H1 (cell line): ENCODE measurements around the gene HABP2. TPM values are rescaled to one million over a fixed set of nuclear protein-coding genes. Genes with fewer than 3 reads are reported as not detected.

Source experiments
- CTCF ChIA-PET: fragments of 300-600 bp; sonication (Branson Sonifier 250); formaldehyde crosslinking; loops from one replicate; lab custom pipeline; 2021; ENCODE audit not compliant: partially characterized antibody; lab: Charles Lee
- POLR2A ChIA-PET: fragments of 300-600 bp; sonication (Branson Sonifier 250); formaldehyde crosslinking; loops from one replicate; lab custom pipeline; 2021; ENCODE audit warnings: inconsistent platforms; ENCODE audit not compliant: partially characterized antibody; lab: Charles Lee
- DNase-seq, 2 experiments: peaks; one replicate each; pipeline versions ENCODE4 v3.0.0 to v3.0.0-alpha.2; 2010 to 2022; ENCODE audit warnings: low spot score in 2 of 2, low read depth in 1 of 2, mixed read lengths in 1 of 2
- FAIRE-seq: peaks from 2 replicates; lab custom pipeline; 2011; peaks lifted over from hg19 to GRCh38; lab: Jason Lieb, UNC
- H2AFZ ChIP-seq: 2 replicates; pipeline ENCODE4 v1.8.1; 2012; ENCODE audit warnings: low read length, inconsistent platforms
- H2AK5ac ChIP-seq: 2 replicates; pipeline ENCODE4 v1.6.1; 2013; ENCODE audit warnings: low read depth, low read length
- H2BK120ac ChIP-seq: replicated peaks from 2 replicates; pipeline ENCODE3; 2013; ENCODE audit warnings: low read depth, low read length, inconsistent platforms
- H2BK12ac ChIP-seq: 2 replicates; pipeline ENCODE4 v1.6.1; 2013; ENCODE audit warnings: low read depth, low read length
- H2BK15ac ChIP-seq: 2 replicates; pipeline ENCODE4 v1.6.1; 2013; ENCODE audit warnings: low read length
- H2BK20ac ChIP-seq: 2 replicates; pipeline ENCODE4 v1.6.1; 2013; ENCODE audit warnings: low read length
- H2BK5ac ChIP-seq: 2 replicates; pipeline ENCODE4 v1.6.1; 2013; ENCODE audit warnings: low read depth, low read length
- H3K14ac ChIP-seq: 2 replicates; pipeline ENCODE4 v1.6.1; 2013; ENCODE audit warnings: inconsistent platforms; ENCODE audit not compliant: insufficient read length
- H3K18ac ChIP-seq: 2 replicates; pipeline ENCODE4 v1.6.1; 2013; ENCODE audit warnings: low read length; ENCODE audit errors: extremely low read depth
- H3K23ac ChIP-seq: 2 replicates; pipeline ENCODE4 v1.6.1; 2013; ENCODE audit warnings: inconsistent platforms; ENCODE audit not compliant: insufficient read length
- H3K23me2 ChIP-seq: 2 replicates; pipeline ENCODE4 v1.6.1; 2013; ENCODE audit warnings: low read depth, low read length
- H3K27ac ChIP-seq: 2 replicates; pipeline ENCODE4 v1.6.1; 2011; ENCODE audit warnings: low read depth, low read length, inconsistent platforms
- H3K27me3 ChIP-seq, 4 experiments: replicated peaks in 1 of 4; 1 replicate in 1 of 4; 2 replicates in 3 of 4; pipeline versions ENCODE4 v1.6.1 to v1.8.1; 2011 to 2013; ENCODE audit warnings: low read length in 3 of 4, mild to moderate bottlenecking in 3 of 4, inconsistent platforms in 2 of 4, mixed read lengths in 2 of 4, moderate library complexity in 1 of 4; ENCODE audit not compliant: control insufficient read depth in 3 of 4, insufficient read depth in 3 of 4; ENCODE audit errors: extremely low read depth in 1 of 4
- H3K36me3 ChIP-seq, 4 experiments: 2 replicates each; pipeline versions ENCODE4 v1.6.1 to v1.8.1; 2011 to 2013; ENCODE audit warnings: mild to moderate bottlenecking in 4 of 4, low read length in 3 of 4, moderate library complexity in 2 of 4, control low read depth in 1 of 4, inconsistent platforms in 1 of 4; ENCODE audit not compliant: insufficient read depth in 4 of 4, control insufficient read depth in 2 of 4
- H3K4ac ChIP-seq: replicated peaks from 2 replicates; pipeline ENCODE3; 2013; ENCODE audit warnings: low read length, low read depth, mixed read lengths, inconsistent platforms; ENCODE audit not compliant: insufficient read length
- H3K4me1 ChIP-seq, 4 experiments: replicated peaks in 1 of 4; 1 replicate in 1 of 4; 2 replicates in 3 of 4; pipeline versions ENCODE4 v1.6.1 to v1.8.1; 2011 to 2013; ENCODE audit warnings: low read length in 3 of 4, inconsistent platforms in 2 of 4, mixed read lengths in 1 of 4; ENCODE audit not compliant: insufficient read depth in 4 of 4, control insufficient read depth in 3 of 4
- H3K4me2 ChIP-seq, 2 experiments: 2 replicates each; pipeline versions ENCODE4 v1.6.1 to v1.8.1; 2011 to 2013; ENCODE audit warnings: low read depth in 2 of 2, low read length in 2 of 2, control low read depth in 1 of 2, inconsistent platforms in 1 of 2, mild to moderate bottlenecking in 1 of 2; ENCODE audit not compliant: insufficient read depth in 1 of 2
- H3K4me3 ChIP-seq, 4 experiments: fragments of 200-600, 300-600 bp in 1 of 4; sonication (generic), shearing (Covaris generic), sonication (Bioruptor Twin) in 1 of 4; 2 replicates each; pipeline versions ENCODE4 v1.5.1 to v1.8.1; 2011 to 2016; ENCODE audit warnings: low read length in 4 of 4, low read depth in 3 of 4, control low read depth in 2 of 4, inconsistent platforms in 2 of 4, mild to moderate bottlenecking in 2 of 4, mixed read lengths in 1 of 4, moderate library complexity in 1 of 4; ENCODE audit not compliant: insufficient read depth in 2 of 4; ENCODE audit errors: extremely low read depth in 1 of 4
- H3K56ac ChIP-seq: replicated peaks from 2 replicates; pipeline ENCODE3; 2013; ENCODE audit warnings: low read depth, mild to moderate bottlenecking, mixed read lengths, low read length, inconsistent platforms; ENCODE audit not compliant: insufficient read length
- H3K79me1 ChIP-seq: 2 replicates; pipeline ENCODE4 v1.6.1; 2013; ENCODE audit warnings: low read depth, low read length, control low read depth
- H3K79me2 ChIP-seq, 2 experiments: 2 replicates each; pipeline versions ENCODE4 v1.6.1 to v1.8.1; 2012 to 2013; ENCODE audit warnings: low read length in 2 of 2, mild to moderate bottlenecking in 2 of 2, inconsistent platforms in 1 of 2; ENCODE audit not compliant: insufficient read depth in 2 of 2, control insufficient read depth in 1 of 2
- H3K9ac ChIP-seq, 4 experiments: replicated peaks in 1 of 4; 1 replicate in 1 of 4; 2 replicates in 3 of 4; pipeline versions ENCODE4 v1.6.1 to v1.8.1; 2011 to 2013; ENCODE audit warnings: low read depth in 3 of 4, low read length in 3 of 4, control low read depth in 2 of 4, mild to moderate bottlenecking in 2 of 4, moderate library complexity in 2 of 4, inconsistent platforms in 1 of 4; ENCODE audit errors: extremely low read depth in 1 of 4
- H3K9me3 ChIP-seq, 2 experiments: 2 replicates each; pipeline versions ENCODE4 v1.6.1 to v1.8.1; 2012 to 2013; ENCODE audit warnings: mild to moderate bottlenecking in 2 of 2, moderate library complexity in 2 of 2, control low read depth in 1 of 2, inconsistent platforms in 1 of 2, low read depth in 1 of 2, low read length in 1 of 2, mixed read lengths in 1 of 2; ENCODE audit not compliant: insufficient read depth in 2 of 2
- H4K20me1 ChIP-seq, 2 experiments: replicated peaks in 1 of 2; 2 replicates each; pipeline versions ENCODE3 to v1.8.1; 2011 to 2013; ENCODE audit warnings: inconsistent platforms in 2 of 2, low read length in 2 of 2, mild to moderate bottlenecking in 1 of 2; ENCODE audit not compliant: insufficient read depth in 2 of 2, control insufficient read depth in 1 of 2
- H4K5ac ChIP-seq: 2 replicates; pipeline ENCODE4 v1.6.1; 2013; ENCODE audit warnings: low read length, low read depth, mixed read lengths, inconsistent platforms; ENCODE audit not compliant: insufficient read length
- H4K8ac ChIP-seq: 2 replicates; pipeline ENCODE4 v1.8.0; 2013; ENCODE audit warnings: mild to moderate bottlenecking, moderate library complexity, low read length, inconsistent platforms; ENCODE audit not compliant: insufficient read depth; ENCODE audit errors: extremely low read depth
- H4K91ac ChIP-seq: replicated peaks from 2 replicates; pipeline ENCODE3; 2013; ENCODE audit warnings: low read length, mixed read lengths, inconsistent platforms; ENCODE audit not compliant: insufficient read length
- CBX8 ChIP-seq: fragments of 300-800, 300-1000 bp; sonication (generic); IDR thresholded peaks from 2 replicates; pipeline ENCODE4 v1.7.1; 2016; ENCODE audit warnings: low read depth, low read length, borderline replicate concordance
- CHD1 ChIP-seq: IDR thresholded peaks from 2 replicates; pipeline ENCODE4 v1.6.1; 2012; ENCODE audit warnings: low read depth, low read length, improper control_type of control experiment
- CHD2 ChIP-seq: IDR thresholded peaks from 2 replicates; pipeline ENCODE4 v1.6.1; 2012; ENCODE audit warnings: low read length, improper control_type of control experiment
- CTCF ChIP-seq, 3 experiments: IDR thresholded peaks; 1 replicate in 2 of 3; 2 replicates in 1 of 3; pipeline versions ENCODE4 v1.5.1 to v1.6.1; 2011; ENCODE audit warnings: low read length in 3 of 3, mild to moderate bottlenecking in 3 of 3, inconsistent platforms in 2 of 3, low read depth in 1 of 3, moderate library complexity in 1 of 3; ENCODE audit not compliant: insufficient read depth in 1 of 3; ENCODE audit errors: control extremely low read depth in 1 of 3
- GTF2F1 ChIP-seq: IDR thresholded peaks from 2 replicates; pipeline ENCODE4 v1.6.1; 2012; ENCODE audit warnings: low read depth, low read length, improper control_type of control experiment, borderline replicate concordance
- HDAC2 ChIP-seq, 2 experiments: fragments of 300-600 bp in 1 of 2; sonication (generic) in 1 of 2; IDR thresholded peaks; 2 replicates each; pipeline ENCODE4 v1.6.1; 2011 to 2012; ENCODE audit warnings: low read depth in 2 of 2, low read length in 2 of 2, mild to moderate bottlenecking in 2 of 2, moderate library complexity in 2 of 2, borderline replicate concordance in 1 of 2, inconsistent platforms in 1 of 2
- POU5F1 ChIP-seq: IDR thresholded peaks from 2 replicates; pipeline ENCODE4 v1.6.1; 2011; ENCODE audit warnings: low read depth, mild to moderate bottlenecking, low read length, moderate library complexity
- RAD21 ChIP-seq, 2 experiments: IDR thresholded peaks in 1 of 2; conservative IDR thresholded peaks in 1 of 2; 2 replicates each; pipeline ENCODE4 v1.6.1; 2011; ENCODE audit warnings: low read depth in 2 of 2, low read length in 2 of 2, improper control_type of control experiment in 1 of 2, inconsistent platforms in 1 of 2, mild to moderate bottlenecking in 1 of 2, moderate library complexity in 1 of 2
- YY1 ChIP-seq: IDR thresholded peaks from 2 replicates; pipeline ENCODE4 v1.6.1; 2011; ENCODE audit warnings: low read depth, mild to moderate bottlenecking, low read length
- ZNF274 ChIP-seq: IDR thresholded peaks from 2 replicates; pipeline ENCODE4 v1.7.0; 2012; ENCODE audit warnings: low read length, borderline replicate concordance; ENCODE audit errors: extremely low read depth
- WGBS, 2 experiments: shearing (Covaris generic) in 1 of 2; methylation state at CpG; one replicate each; pipeline versions ENCODE4 v1.1.6 to v1.1.7; 2013 to 2015; ENCODE audit warnings: low lambda C conversion rate in 2 of 2, mixed read lengths in 2 of 2, inconsistent platforms in 1 of 2, low coverage in 1 of 2, missing lambda C conversion rate in 1 of 2; ENCODE audit not compliant: insufficient replicate concordance in 2 of 2, insufficient coverage in 1 of 2, insufficient read length in 1 of 2; ENCODE audit errors: extremely low coverage in 1 of 2, missing lambda C conversion rate in 1 of 2; 5-methylcytosine and 5-hydroxymethylcytosine counted together
- polyA plus RNA-seq, 7 experiments: library from polyadenylated mRNA; depleted of rRNA in 3 of 7; stranded (reverse) in 5 of 7; unstranded in 2 of 7; fragments of >200 nt in 5 of 7; fragments of 200-250 nt in 2 of 7; gene quantifications; 1 replicate in 5 of 7; 2 replicates in 1 of 7; 4 replicates in 1 of 7; pipeline versions ENCODE4 v1.2.1 to v1.2.3, GENCODE V29; 2011 to 2013; ENCODE audit warnings: missing spikeins in 2 of 7, mixed read lengths in 2 of 7
- total RNA-seq: library from RNA; stranded (reverse); fragmentation: NEBNext Ultra II Directional; extraction: Animal tissue kit (Norgen Biotek cat#: 25700); gene quantifications from 2 replicates; pipeline ENCODE4 v1.2.1, GENCODE V29; 2021

HABP2 gene
- total and polyA plus RNA-seq, 2 of the 8 experiments (the other 6 are each of a cell fraction or from before 2014, with no cell fraction given), result not detected

GRCh38 chr10:113530476-113530875 lies 22.4 kb upstream of the HABP2 start:
- H2BK5ac ChIP-seq, result no peak overlapping the region
- no peak overlapping the region for H2BK120ac ChIP-seq
- H3K9ac ChIP-seq, result no peak overlapping the region
- H4K8ac ChIP-seq, result no peak overlapping the region
- DNase-seq (no peak), FAIRE-seq (no peak)
- no peak overlapping the region for H4K91ac ChIP-seq
- H3K4me3 ChIP-seq, result no peak overlapping the region
- CTCF ChIA-PET, result interaction anchor here (0.9 to 8.0 kb wide), 5 partner anchors 9 to 87 kb away, joined by 3 to 51 read pairs (median 5); no protein-coding TSS in a partner anchor
- H3K79me1 ChIP-seq, result no peaks in the 10 kb centered on the region
- H2AK5ac ChIP-seq, result no peak overlapping the region
- no peak overlapping the region for H3K14ac ChIP-seq
- POLR2A ChIA-PET, result no interaction called here
- no peaks in the 10 kb centered on the region for H3K79me2 ChIP-seq
- no peak overlapping the region for H3K18ac ChIP-seq
- H3K23me2 ChIP-seq, result no peaks in the 10 kb centered on the region; the same call in 1 of the 2 replicates
- no peaks in the 10 kb centered on the region for H3K9me3 ChIP-seq
- peaks cover 0 to 2% (median 0%) of the 10 kb centered on the region in 4 experiments; a peak in 2 of 7 replicates for H3K27me3 ChIP-seq
- no peak overlapping the region for H3K56ac ChIP-seq
- WGBS, 2 experiments, result 69% methylated on average over 13 of the region's 13 CpGs; no CpG with 5 or more reads in 1 of the 2 experiments
- no peak overlapping the region for H2AFZ ChIP-seq
- no peaks in the 10 kb centered on the region for H4K20me1 ChIP-seq
- H2BK15ac ChIP-seq, result no peak overlapping the region
- no peaks in the 10 kb centered on the region for H3K36me3 ChIP-seq
- no peak overlapping the region for H3K4me2 ChIP-seq
- H4K5ac ChIP-seq, result no peak overlapping the region
- H3K4me1 ChIP-seq, result no peaks in the 10 kb centered on the region
- H2BK20ac ChIP-seq, result no peak overlapping the region
- H3K27ac ChIP-seq, result no peak overlapping the region
- no peak overlapping the region for H3K23ac ChIP-seq
- no peak overlapping the region for H2BK12ac ChIP-seq
- H3K4ac ChIP-seq, result no peak overlapping the region
- no peak for TF ChIP-seq GTF2F1
- no peak for TF ChIP-seq RAD21 (IDR thresholded peaks at IDR 0.05 in 1 of 2, conservative IDR thresholded peaks at IDR 0.05 in 1 of 2; ENCODE audit: low read depth in 2 of 2, low read length in 2 of 2)
- no peak for TF ChIP-seq CHD1
- TF ChIP-seq CHD2, result no peak
- TF ChIP-seq YY1, result no peak
- TF ChIP-seq ZNF274, result no peak
- no peak for TF ChIP-seq CBX8
- no peak for TF ChIP-seq POU5F1
- no peak for TF ChIP-seq CTCF (IDR thresholded peaks at IDR 0.05; ENCODE audit: control extremely low read depth in 1 of 3, insufficient read depth in 1 of 3, low read depth in 1 of 3, low read length in 3 of 3)
- TF ChIP-seq HDAC2 (IDR thresholded peaks at IDR 0.05; ENCODE audit: borderline replicate concordance in 1 of 2, low read depth in 2 of 2, low read length in 2 of 2), result no peak
